Measurements from ENCODE around the gene GPS1.

GRCh38 chr17:82072827-82073226, 21.1 kb downstream of the GPS1 start:
- TF ChIP-seq POLR2A (IDR thresholded peaks at IDR 0.05; ENCODE audit: low read depth, low read length): no peak
- TF ChIP-seq MXI1 (IDR thresholded peaks at IDR 0.05; ENCODE audit: borderline replicate concordance, low read depth, low read length): no peak
- TF ChIP-seq MAZ (IDR thresholded peaks at IDR 0.05; ENCODE audit: borderline replicate concordance, low read depth, low read length): no peak
- no peak for TF ChIP-seq SMC3 (IDR thresholded peaks at IDR 0.05; ENCODE audit: low read depth, low read length)
- no peak for TF ChIP-seq RFX5 (IDR thresholded peaks at IDR 0.05; ENCODE audit: low read depth, low read length)
- TF ChIP-seq CTCF (conservative IDR thresholded peaks at IDR 0.05; ENCODE audit: low read depth, low read length): no peak

All from IMR-90 (cell line).